A673 (cell line): Measurements from ENCODE around the gene NR1H4. TPM values are rescaled to one million over a fixed set of nuclear protein-coding genes. Genes with fewer than 3 reads are reported as not detected.
"Not testable (repeated sequence)": the region's sequence is repeated elsewhere in the genome, so short reads cannot be mapped to it uniquely, and the experiment has no call there.

Source experiments
- BruUV-seq: library from RNA; stranded (reverse); fragments of 400-500 nt; replicated peaks from 2 replicates; lab custom pipeline; 2021; lab: Mats Ljungman, UMichigan
- CTCF ChIA-PET: fragments of 300-600 bp; sonication (Branson Sonifier 250); formaldehyde crosslinking; loops from one replicate; lab custom pipeline; 2022; ENCODE audit warnings: antibody characterized with exemption; lab: Charles Lee
- POLR2A ChIA-PET: fragments of 300-600 bp; sonication (Branson Sonifier 250); formaldehyde crosslinking; loops from one replicate; lab custom pipeline; 2022; ENCODE audit warnings: antibody characterized with exemption; ENCODE audit not compliant: low non-redundant PET; lab: Charles Lee
- DNase-seq: peaks from one replicate; pipeline ENCODE4 v3.0.0-alpha.2; 2015; ENCODE audit warnings: low spot score
- H3K27ac ChIP-seq: fragments of 200-600 bp; sonication (generic); 2 replicates; pipeline ENCODE4 v1.5.1; 2016; ENCODE audit warnings: mixed run types, low read depth, mild to moderate bottlenecking, mixed read lengths, antibody characterized with exemption, low read length; ENCODE audit not compliant: poor library complexity, severe bottlenecking
- H3K27me3 ChIP-seq: fragments of 200-600 bp; sonication (generic); replicated peaks from 2 replicates; pipeline ENCODE4 v1.6.1; 2017; ENCODE audit warnings: mixed run types, low read depth, mild to moderate bottlenecking, mixed read lengths, antibody characterized with exemption, low read length; ENCODE audit not compliant: insufficient read depth, poor library complexity
- H3K36me3 ChIP-seq: fragments of 200-600 bp; sonication (generic); 2 replicates; pipeline ENCODE4 v1.6.1; 2016; ENCODE audit warnings: mixed run types, mild to moderate bottlenecking, mixed read lengths, antibody characterized with exemption, low read length; ENCODE audit not compliant: insufficient read depth, poor library complexity, severe bottlenecking
- H3K4me1 ChIP-seq: fragments of 200-600 bp; sonication (generic); 2 replicates; pipeline ENCODE4 v1.6.1; 2017; ENCODE audit warnings: mixed run types, mild to moderate bottlenecking, mixed read lengths, antibody characterized with exemption, low read length; ENCODE audit not compliant: insufficient read depth, poor library complexity, severe bottlenecking
- H3K4me3 ChIP-seq: fragments of 200-600 bp; sonication (generic); 2 replicates; pipeline ENCODE4 v1.5.1; 2016; ENCODE audit warnings: low read depth, mixed run types, mild to moderate bottlenecking, mixed read lengths, low read length; ENCODE audit not compliant: poor library complexity, severe bottlenecking
- H3K9me3 ChIP-seq: fragments of 200-600 bp; sonication (generic); 2 replicates; pipeline ENCODE4 v1.6.1; 2016; ENCODE audit warnings: mixed run types, low read depth, mild to moderate bottlenecking, mixed read lengths, antibody characterized with exemption, low read length; ENCODE audit not compliant: poor library complexity, severe bottlenecking
- EZH2 ChIP-seq: fragments of 200-600 bp; sonication (generic); IDR thresholded peaks from 2 replicates; pipeline ENCODE4 v1.6.1; 2017; ENCODE audit warnings: borderline replicate concordance, low read depth, mild to moderate bottlenecking, mixed read lengths, antibody characterized with exemption, low read length; ENCODE audit not compliant: poor library complexity, severe bottlenecking
- intact Hi-C: fragments of 100-400 bp; cut with micrococcal nuclease; formaldehyde crosslinking; loops from one replicate; pipeline ENCODE4 v1.10.0; 2022; ENCODE audit not compliant: unreplicated experiment
- total RNA-seq: library from RNA; stranded (reverse); gene quantifications from 2 replicates; pipeline ENCODE4 v1.2.3, GENCODE V29; 2021
- TF ChIP-seq, protein P1 (sequence below): fragments of 300-800, 200-600 bp; sonication (generic); conservative IDR thresholded peaks from 2 replicates; pipeline ENCODE4 v1.5.1; 2017; ENCODE audit warnings: low read depth, mild to moderate bottlenecking, antibody characterized with exemption, low read length, moderate library complexity, mixed read lengths

Gene NR1H4
- total RNA-seq, 1 experiment from 2014 or later: not detected

DNA sequence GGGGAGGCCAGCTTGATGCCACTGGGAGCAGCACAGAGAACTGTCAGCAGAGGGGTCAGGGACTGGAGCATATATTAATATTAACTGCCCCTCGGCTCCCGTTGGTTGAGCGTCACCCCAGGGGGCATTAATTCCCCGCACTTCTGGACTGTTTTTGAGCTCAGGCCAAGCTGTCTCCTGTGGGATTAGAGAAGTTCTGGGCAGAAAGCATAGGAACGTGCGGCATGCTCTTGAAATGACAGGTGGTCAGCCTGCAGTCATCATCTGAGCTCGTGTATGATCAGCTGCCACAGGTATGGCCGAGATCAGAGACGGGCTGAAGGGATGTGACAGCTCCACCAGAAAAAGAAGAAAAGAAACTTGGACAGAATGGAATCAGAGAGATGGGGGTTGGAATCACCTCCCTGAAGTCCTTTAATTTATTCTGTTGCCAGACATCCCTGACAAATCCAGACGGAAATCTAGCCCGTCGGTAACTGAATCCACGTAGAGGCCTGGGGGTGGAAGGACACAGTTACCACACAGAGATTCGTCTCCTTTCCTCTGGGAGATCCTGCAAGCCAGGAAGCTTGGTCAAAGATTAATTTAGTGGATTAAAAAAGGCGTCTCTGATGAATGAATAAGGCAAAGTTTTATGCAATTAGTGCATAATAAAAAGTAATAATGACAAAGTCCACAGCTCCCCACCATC lies 23.6 kb downstream of the NR1H4 start:
- no peak for TF ChIP-seq EZH2
- TF ChIP-seq, protein P1, sequence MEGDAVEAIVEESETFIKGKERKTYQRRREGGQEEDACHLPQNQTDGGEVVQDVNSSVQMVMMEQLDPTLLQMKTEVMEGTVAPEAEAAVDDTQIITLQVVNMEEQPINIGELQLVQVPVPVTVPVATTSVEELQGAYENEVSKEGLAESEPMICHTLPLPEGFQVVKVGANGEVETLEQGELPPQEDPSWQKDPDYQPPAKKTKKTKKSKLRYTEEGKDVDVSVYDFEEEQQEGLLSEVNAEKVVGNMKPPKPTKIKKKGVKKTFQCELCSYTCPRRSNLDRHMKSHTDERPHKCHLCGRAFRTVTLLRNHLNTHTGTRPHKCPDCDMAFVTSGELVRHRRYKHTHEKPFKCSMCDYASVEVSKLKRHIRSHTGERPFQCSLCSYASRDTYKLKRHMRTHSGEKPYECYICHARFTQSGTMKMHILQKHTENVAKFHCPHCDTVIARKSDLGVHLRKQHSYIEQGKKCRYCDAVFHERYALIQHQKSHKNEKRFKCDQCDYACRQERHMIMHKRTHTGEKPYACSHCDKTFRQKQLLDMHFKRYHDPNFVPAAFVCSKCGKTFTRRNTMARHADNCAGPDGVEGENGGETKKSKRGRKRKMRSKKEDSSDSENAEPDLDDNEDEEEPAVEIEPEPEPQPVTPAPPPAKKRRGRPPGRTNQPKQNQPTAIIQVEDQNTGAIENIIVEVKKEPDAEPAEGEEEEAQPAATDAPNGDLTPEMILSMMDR: no peak

DNA sequence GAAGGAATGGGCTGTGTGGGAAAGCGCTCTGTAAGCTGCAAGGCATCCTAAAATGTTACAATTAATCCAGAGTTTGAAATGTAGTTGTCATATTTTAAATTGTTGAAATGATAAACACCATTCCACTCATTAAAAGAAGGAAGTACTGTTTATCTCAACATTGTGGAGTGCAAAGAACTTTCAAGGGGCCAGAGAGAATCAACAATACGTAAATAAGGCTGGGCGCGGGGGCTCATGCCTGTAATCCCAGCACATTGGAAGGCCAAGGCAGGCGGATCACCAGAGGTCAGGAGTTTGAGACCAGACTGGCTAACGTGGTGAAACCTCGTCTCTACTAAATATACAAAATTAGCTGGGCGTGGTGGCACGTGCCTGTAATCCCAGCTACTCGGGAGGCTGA lies 24.5 kb downstream of the NR1H4 start:
- no peaks in the 10 kb centered on the region for H3K4me1 ChIP-seq
- no peaks in the 10 kb centered on the region for H3K9me3 ChIP-seq
- no peak for TF ChIP-seq EZH2
- TF ChIP-seq, protein P1: no peak
- no TSS peak for BruUV-seq
- no peak for DNase-seq
- no peak overlapping the region for H3K4me3 ChIP-seq
- no peaks in the 10 kb centered on the region for H3K36me3 ChIP-seq
- no peaks in the 10 kb centered on the region for H3K27me3 ChIP-seq
- intact Hi-C loops: no loop called here
- ChIA-PET POLR2A (no interaction called here), CTCF (no interaction called here)
- no peak overlapping the region for H3K27ac ChIP-seq

More for the DNA sequence above, 23.6 kb downstream of the NR1H4 start:
- H3K4me3 ChIP-seq: no peak overlapping the region
- no TSS peak for BruUV-seq
- intact Hi-C loops: no loop called here
- H3K36me3 ChIP-seq: no peaks in the 10 kb centered on the region
- ChIA-PET CTCF (no interaction called here), POLR2A (no interaction called here)
- no peaks in the 10 kb centered on the region for H3K27me3 ChIP-seq
- no peak for DNase-seq
- H3K27ac ChIP-seq: no peak overlapping the region
- no peaks in the 10 kb centered on the region for H3K4me1 ChIP-seq
- H3K9me3 ChIP-seq: no peaks in the 10 kb centered on the region

DNA sequence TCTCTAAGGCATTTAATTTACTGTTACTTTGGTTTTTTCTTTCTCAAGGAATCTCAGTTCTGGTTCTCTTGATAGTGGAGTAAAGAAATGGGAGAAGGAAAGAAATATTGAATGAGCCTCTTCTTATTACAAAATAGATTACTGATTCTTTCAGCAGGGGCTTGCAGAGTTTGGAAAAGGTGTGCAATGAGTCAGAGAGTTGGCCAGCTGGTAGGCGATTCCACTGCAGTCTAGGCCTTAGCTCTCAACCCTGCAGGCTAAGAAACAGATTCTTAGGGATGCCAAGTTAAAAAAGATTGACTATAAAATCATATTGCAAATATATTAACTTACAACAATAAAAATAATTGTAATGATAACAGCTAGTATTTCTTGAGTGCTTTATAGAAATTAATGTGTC lies 25.8 kb downstream of the NR1H4 start:
- Histone ChIP-seq H3K4me1 (no peaks in the 10 kb centered on the region), H3K27ac (no peak overlapping the region), H3K36me3 (no peaks in the 10 kb centered on the region), H3K27me3 (no peaks in the 10 kb centered on the region), H3K9me3 (no peaks in the 10 kb centered on the region), H3K4me3 (no peak overlapping the region)
- TF ChIP-seq, protein P1: no peak
- TF ChIP-seq EZH2: no peak
- intact Hi-C loops: no loop called here
- ChIA-PET CTCF (interaction anchor here (0.6 kb wide), 1 partner anchor 10 kb away, joined by 3 read pairs; no protein-coding TSS in a partner anchor), POLR2A (no interaction called here)
- no TSS peak for BruUV-seq
- DNase-seq: no peak

DNA sequence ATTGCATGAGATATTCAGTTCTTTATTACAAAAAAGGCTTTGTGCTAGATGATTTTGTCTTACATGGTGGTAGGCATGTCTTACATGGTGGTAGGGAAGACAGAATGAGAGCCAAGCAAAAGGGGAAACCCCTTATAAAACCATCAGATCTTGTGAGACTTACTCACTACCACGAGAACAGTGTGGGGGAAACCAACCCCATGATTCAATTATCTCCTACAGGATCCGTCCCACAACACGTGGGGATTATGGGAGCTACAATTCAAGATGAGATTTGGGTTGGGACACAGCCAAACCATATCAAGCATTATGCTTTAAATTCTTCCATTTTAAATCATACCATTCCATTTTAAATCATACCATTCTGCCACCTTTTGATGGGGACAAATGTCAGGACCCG lies 29.1 kb downstream of the NR1H4 start:
- intact Hi-C loops, H3K4me1 ChIP-seq, POLR2A ChIA-PET, H3K36me3 ChIP-seq, H3K27ac ChIP-seq, H3K27me3 ChIP-seq, CTCF ChIA-PET, H3K9me3 ChIP-seq, BruUV-seq, DNase-seq, H3K4me3 ChIP-seq: not testable (repeated sequence)
